B cell (primary cell): ENCODE results near the gene CENPVL1.
"Not testable (repeated sequence)": the region's sequence is repeated elsewhere in the genome, so short reads cannot be mapped to it uniquely, and the experiment has no call there.

ENCODE experiments used
- CTCF ChIP-seq: fragments of 200-600 bp; IDR thresholded peaks from one replicate; pipeline ENCODE4 v1.8.0; 2022; ENCODE audit warnings: antibody characterized with exemption, mild to moderate bottlenecking
- EZH2 ChIP-seq: IDR thresholded peaks from 2 replicates; pipeline ENCODE4 v1.6.1; 2012; ENCODE audit warnings: borderline replicate concordance, low read depth, mild to moderate bottlenecking, moderate library complexity, low read length; ENCODE audit not compliant: insufficient read depth, poor library complexity, severe bottlenecking

- TF ChIP-seq CTCF, EZH2: not testable (repeated sequence)
These were observed at the start of gene CENPVL1 for GRCh38 chrX:51710277-51711164.
